ENCODE data around the gene UBC. TPM values are rescaled to one million over a fixed set of nuclear protein-coding genes. Genes with fewer than 3 reads are reported as not detected.
A peak's percentile ranks its signal among the peaks of the same experiment; 100 is the strongest.
"Not testable (repeated sequence)": the region's sequence is repeated elsewhere in the genome, so short reads cannot be mapped to it uniquely, and the experiment has no call there.

Gene UBC
- total RNA-seq, 2 donors from 2014 or later: 938 to 1,145 TPM

- Histone ChIP-seq H3K27me3 (no peaks in the 10 kb centered on the region), H3K4me3 (peak overlapping the region; percentile 48 to 55), H3K36me3 (no peaks in the 10 kb centered on the region), H3K4me1 (peaks cover 0 to 28% of the 10 kb centered on the region in 2 donors), H3K27ac (peak overlapping the region; percentile 89 to 95), H3K9me3 (no peaks in the 10 kb centered on the region)
- TF ChIP-seq CTCF (IDR thresholded peaks at IDR 0.05): no peak
- DNase-seq (ENCODE audit: low spot score): no peak
Measured at GRCh38 chr12:124940143-124940392, 25.6 kb upstream of the UBC start.

GRCh38 chr12:124939421-124940142 lies 25.1 kb upstream of the UBC start:
- Histone ChIP-seq H3K4me3 (peak overlapping the region; percentile 48 to 55), H3K4me1 (peaks cover 0 to 28% of the 10 kb centered on the region in 2 donors), H3K27ac (peak overlapping the region; percentile 89 to 95), H3K9me3 (no peaks in the 10 kb centered on the region), H3K27me3 (no peaks in the 10 kb centered on the region), H3K36me3 (no peaks in the 10 kb centered on the region)
- DNase-seq (ENCODE audit: low spot score): peak; percentile 91
- peak in 1 of 2 donors; percentile 6 for TF ChIP-seq CTCF (IDR thresholded peaks at IDR 0.05)

- no peaks in the 10 kb centered on the region for H3K9me3 ChIP-seq
- H3K36me3 ChIP-seq: no peaks in the 10 kb centered on the region
- H3K27me3 ChIP-seq: no peaks in the 10 kb centered on the region
- peak overlapping the region; percentile 48 to 55 for H3K4me3 ChIP-seq
- peak; percentile 82 for DNase-seq (ENCODE audit: low spot score)
- TF ChIP-seq CTCF (IDR thresholded peaks at IDR 0.05): peak in 1 of 2 donors; percentile 67
- peak overlapping the region; percentile 89 to 95 for H3K27ac ChIP-seq
- H3K4me1 ChIP-seq: peaks cover 0 to 28% of the 10 kb centered on the region in 2 donors
Measured at GRCh38 chr12:124939079-124939420, 24.6 kb upstream of the UBC start.

- peaks cover 0 to 28% of the 10 kb centered on the region in 2 donors for H3K4me1 ChIP-seq
- H3K36me3 ChIP-seq: no peaks in the 10 kb centered on the region
- DNase-seq (ENCODE audit: low spot score): no peak
- TF ChIP-seq CTCF (IDR thresholded peaks at IDR 0.05): no peak
- H3K27me3 ChIP-seq: no peaks in the 10 kb centered on the region
- peak overlapping the region; percentile 48 to 55 for H3K4me3 ChIP-seq
- H3K9me3 ChIP-seq: no peaks in the 10 kb centered on the region
- H3K27ac ChIP-seq: peak overlapping the region; percentile 89 to 95
Measured at GRCh38 chr12:124938587-124938986, 24.1 kb upstream of the UBC start.

- no peak for TF ChIP-seq CTCF (IDR thresholded peaks at IDR 0.05)
- no peak for DNase-seq (ENCODE audit: low spot score)
- Histone ChIP-seq H3K4me3 (peak overlapping the region in 1 of 2 donors; percentile 55), H3K27me3 (no peaks in the 10 kb centered on the region), H3K4me1 (peaks cover 0 to 28% of the 10 kb centered on the region in 2 donors), H3K9me3 (no peaks in the 10 kb centered on the region), H3K36me3 (no peaks in the 10 kb centered on the region), H3K27ac (peak overlapping the region; percentile 89 to 95)
Measured at GRCh38 chr12:124938108-124938507, 23.7 kb upstream of the UBC start.

GRCh38 chr12:124931528-124931927 lies 17.1 kb upstream of the UBC start:
- H3K27me3 ChIP-seq; H3K9me3 ChIP-seq; DNase-seq (ENCODE audit: low spot score); H3K4me3 ChIP-seq; H3K27ac ChIP-seq; H3K4me1 ChIP-seq; H3K36me3 ChIP-seq: not testable (repeated sequence)

Measured in right atrium auricular region (tissue), 2 donors.